ENCODE measurements around the gene HOXB3. TPM values are rescaled to one million over a fixed set of nuclear protein-coding genes. Genes with fewer than 3 reads are reported as not detected.
A peak's percentile ranks its signal among the peaks of the same experiment; 100 is the strongest.

Gene HOXB3
- polyA plus RNA-seq, 1 experiment = 33.0 TPM

GRCh38 chr17:48627623-48628521, 37.8 kb upstream of the HOXB3 start:
- POLR2A ChIA-PET = no interaction called here
- TF ChIP-seq CTCF (IDR thresholded peaks at IDR 0.05; ENCODE audit: low read depth, low read length) = no peak
- peaks cover 98% of the 10 kb centered on the region for H3K27me3 ChIP-seq (ENCODE audit: control insufficient read depth, insufficient read depth, low read length)
- H3K9me3 ChIP-seq (ENCODE audit: control insufficient read depth, insufficient read depth, low read length) = peaks cover 4% of the 10 kb centered on the region; the same call in 1 of the 2 replicates
- no peak overlapping the region for H3K27ac ChIP-seq (ENCODE audit: low read depth, low read length)
- no peak for DNase-seq (ENCODE audit: low read depth, low spot score)
- CTCF ChIA-PET = interaction anchor here (1.0 to 2.1 kb wide), 4 partner anchors 9 to 320 kb away, joined by 3 to 7 read pairs (median 5); no protein-coding TSS in a partner anchor
- H3K4me3 ChIP-seq (ENCODE audit: low read depth, low read length) = no peak overlapping the region

DNA sequence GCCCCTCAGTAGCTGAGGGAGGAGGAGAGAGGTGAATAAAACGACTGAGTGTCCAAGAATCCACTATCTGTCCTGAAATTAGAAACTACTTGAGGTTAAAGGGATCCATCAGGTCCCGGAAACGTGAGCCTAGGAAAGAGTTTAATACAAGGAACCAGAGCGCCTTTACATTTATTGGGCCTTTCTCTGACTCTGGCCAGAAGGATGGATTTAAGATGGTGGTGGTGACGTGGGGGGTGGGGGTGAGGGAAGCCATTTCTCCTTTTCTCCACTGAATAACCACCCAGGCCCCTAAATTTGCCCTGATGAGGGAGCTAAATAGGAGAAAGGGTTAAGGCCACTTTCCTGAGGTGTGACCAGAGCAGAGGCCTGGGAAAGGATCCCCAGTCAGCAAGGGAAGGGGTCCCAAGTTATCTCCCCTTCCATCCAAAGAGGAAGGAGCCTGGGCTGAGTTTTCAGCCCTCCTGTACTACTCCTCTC, 37.1 kb upstream of the HOXB3 start:
- Histone ChIP-seq H3K9me3 (ENCODE audit: control insufficient read depth, insufficient read depth, low read length) (peaks cover 4% of the 10 kb centered on the region; the same call in 1 of the 2 replicates), H3K4me3 (ENCODE audit: low read depth, low read length) (no peak overlapping the region), H3K27ac (ENCODE audit: low read depth, low read length) (no peak overlapping the region), H3K27me3 (ENCODE audit: control insufficient read depth, insufficient read depth, low read length) (peaks cover 98% of the 10 kb centered on the region)
- ChIA-PET CTCF (interaction anchor here (0.7 to 2.0 kb wide), 5 partner anchors 8 to 319 kb away, joined by 3 to 7 read pairs (median 3); no protein-coding TSS in a partner anchor), POLR2A (no interaction called here)
- no peak for TF ChIP-seq CTCF (IDR thresholded peaks at IDR 0.05; ENCODE audit: low read depth, low read length)
- DNase-seq (ENCODE audit: low read depth, low spot score) = no peak

GRCh38 chr17:48626245-48627117, 36.4 kb upstream of the HOXB3 start, which contains the start of gene HOXB9:
HOXB9 (minus strand) TSS chr17:48626358; CDS start chr17:48626269, 89 bp downstream.
- Histone ChIP-seq H3K27ac (ENCODE audit: low read depth, low read length) (no peak within 1 kb of the TSS), H3K4me3 (ENCODE audit: low read depth, low read length) (peak within 1 kb of the TSS; percentile 22), H3K27me3 (ENCODE audit: control insufficient read depth, insufficient read depth, low read length) (peaks cover 98% of the 10 kb centered on the region), H3K9me3 (ENCODE audit: control insufficient read depth, insufficient read depth, low read length) (peaks cover 7% of the 10 kb centered on the region; the same call in 1 of the 2 replicates)
- TF ChIP-seq CTCF (IDR thresholded peaks at IDR 0.05; ENCODE audit: low read depth, low read length) = no peak
- POLR2A ChIA-PET = interaction anchor here (0.6 kb wide), 1 partner anchor 152 kb away, joined by 4 read pairs; no protein-coding TSS in a partner anchor
- CTCF ChIA-PET = interaction anchor here (0.7 to 2.0 kb wide), 4 partner anchors 8 to 319 kb away, joined by 3 to 11 read pairs (median 4); no protein-coding TSS in a partner anchor
- DNase-seq (ENCODE audit: low read depth, low spot score) = no peak

GRCh38 chr17:48625495-48626244, 35.6 kb upstream of the HOXB3 start:
- Histone ChIP-seq H3K4me3 (ENCODE audit: low read depth, low read length) (peak overlapping the region; percentile 22), H3K27me3 (ENCODE audit: control insufficient read depth, insufficient read depth, low read length) (peaks cover 98% of the 10 kb centered on the region), H3K27ac (ENCODE audit: low read depth, low read length) (no peak overlapping the region), H3K9me3 (ENCODE audit: control insufficient read depth, insufficient read depth, low read length) (peaks cover 10% of the 10 kb centered on the region; the same call in 1 of the 2 replicates)
- no peak for DNase-seq (ENCODE audit: low read depth, low spot score)
- ChIA-PET POLR2A (interaction anchor here (0.6 kb wide), 1 partner anchor 153 kb away, joined by 4 read pairs; no protein-coding TSS in a partner anchor), CTCF (interaction anchor here (1.2 to 2.0 kb wide), 3 partner anchors 10 to 318 kb away, joined by 5 to 11 read pairs (median 5); no protein-coding TSS in a partner anchor)
- no peak for TF ChIP-seq CTCF (IDR thresholded peaks at IDR 0.05; ENCODE audit: low read depth, low read length)

Measured in AG04450 (cell line).